SK-N-SH (cell line): ENCODE results near the gene FCAMR. TPM values are rescaled to one million over a fixed set of nuclear protein-coding genes. Genes with fewer than 3 reads are reported as not detected.

Experiments used
- CTCF ChIA-PET: fragments of 300-600, 350-600 bp; formaldehyde crosslinking; extraction: SDS; loops from one replicate; lab custom pipeline; 2021; lab: Yijun Ruan, JAX
- POLR2A ChIA-PET: fragments of 350-600 bp; sonication (Branson Sonifier 250); formaldehyde crosslinking; extraction: SDS; loops from one replicate; lab custom pipeline; 2020; ENCODE audit warnings: antibody characterized with exemption, inconsistent platforms; lab: Yijun Ruan, JAX
- DNase-seq: peaks from one replicate; pipeline ENCODE4 v3.0.0; 2012
- H2AFZ ChIP-seq: fragments of 200-600 bp; sonication (generic); 2 replicates; pipeline ENCODE4 v1.8.1; 2016; ENCODE audit warnings: antibody characterized with exemption, mild to moderate bottlenecking, low read depth
- H3F3A ChIP-seq: fragments of 200-600 bp; sonication (generic); replicated peaks from 2 replicates; pipeline ENCODE3; 2016; ENCODE audit warnings: antibody characterized with exemption, mild to moderate bottlenecking; ENCODE audit not compliant: insufficient read depth
- H3K27ac ChIP-seq, 2 experiments: fragments of 200-500 bp in 1 of 2; fragments of 200-600 bp in 1 of 2; sonication (Bioruptor generic) in 1 of 2; sonication (generic), shearing (Covaris generic) in 1 of 2; 2 replicates each; pipeline versions ENCODE4 v1.5.1 to v1.6.1; 2014 to 2016; ENCODE audit warnings: low read depth in 2 of 2, inconsistent platforms in 1 of 2, low read length in 1 of 2, mild to moderate bottlenecking in 1 of 2, mixed read lengths in 1 of 2
- H3K27me3 ChIP-seq: fragments of 200-600 bp; sonication (generic), shearing (Covaris generic); 2 replicates; pipeline ENCODE4 v1.6.1; 2016; ENCODE audit warnings: mixed run types; ENCODE audit not compliant: insufficient read depth
- H3K36me3 ChIP-seq, 2 experiments: fragments of 200-500 bp in 1 of 2; fragments of 200-600 bp in 1 of 2; sonication (Bioruptor generic) in 1 of 2; sonication (generic) in 1 of 2; replicated peaks in 1 of 2; 2 replicates each; pipeline versions ENCODE3 to v1.5.1; 2014 to 2016; ENCODE audit warnings: low read length in 1 of 2, mild to moderate bottlenecking in 1 of 2; ENCODE audit not compliant: insufficient read depth in 2 of 2, control insufficient read depth in 1 of 2
- H3K4me1 ChIP-seq, 2 experiments: fragments of 200-500 bp in 1 of 2; fragments of 200-600 bp in 1 of 2; sonication (Bioruptor generic) in 1 of 2; sonication (generic), shearing (Covaris generic) in 1 of 2; 2 replicates each; pipeline versions ENCODE4 v1.5.1 to v1.6.1; 2014 to 2016; ENCODE audit warnings: low read depth in 1 of 2, low read length in 1 of 2, mixed run types in 1 of 2; ENCODE audit not compliant: insufficient read depth in 2 of 2, control insufficient read depth in 1 of 2
- H3K4me2 ChIP-seq: fragments of 200-600 bp; sonication (generic), shearing (Covaris generic); 2 replicates; pipeline ENCODE4 v1.6.1; 2017; ENCODE audit warnings: mixed run types
- H3K4me3 ChIP-seq, 2 experiments: fragments of 200-500 bp in 1 of 2; fragments of 200-600 bp in 1 of 2; sonication (Bioruptor generic) in 1 of 2; sonication (generic), shearing (Covaris generic) in 1 of 2; 2 replicates each; pipeline versions ENCODE4 v1.5.1 to v1.8.1; 2014 to 2016; ENCODE audit warnings: low read depth in 2 of 2, inconsistent platforms in 1 of 2, low read length in 1 of 2, mild to moderate bottlenecking in 1 of 2, mixed read lengths in 1 of 2, moderate library complexity in 1 of 2
- H3K79me2 ChIP-seq: fragments of 200-600 bp; sonication (generic); 2 replicates; pipeline ENCODE4 v1.8.1; 2017; ENCODE audit warnings: mild to moderate bottlenecking; ENCODE audit not compliant: insufficient read depth
- H3K9ac ChIP-seq: fragments of 200-600 bp; sonication (generic); 2 replicates; pipeline ENCODE4 v1.6.1; 2017; ENCODE audit warnings: mixed run types
- H3K9me2 ChIP-seq: fragments of 200-600 bp; sonication (generic); 2 replicates; pipeline ENCODE4 v1.6.1; 2017; ENCODE audit warnings: mixed run types
- H3K9me3 ChIP-seq: fragments of 200-600 bp; sonication (generic); 2 replicates; pipeline ENCODE4 v1.6.1; 2017; ENCODE audit warnings: mixed run types, mild to moderate bottlenecking, moderate library complexity
- H4K20me1 ChIP-seq: fragments of 200-600 bp; sonication (generic); 2 replicates; pipeline ENCODE4 v1.6.1; 2017; ENCODE audit warnings: mild to moderate bottlenecking, mixed run types; ENCODE audit not compliant: insufficient read depth
- CHD2 ChIP-seq: fragments of 150-350 bp; IDR thresholded peaks from 2 replicates; pipeline ENCODE4 v1.6.1; 2018; ENCODE audit warnings: low read length; ENCODE audit not compliant: partially characterized antibody
- CTCF ChIP-seq: fragments of 200-600 bp; sonication (generic); IDR thresholded peaks from 2 replicates; pipeline ENCODE4 v1.6.1; 2017; ENCODE audit warnings: antibody characterized with exemption, mild to moderate bottlenecking, moderate library complexity
- ELF1 ChIP-seq: IDR thresholded peaks from 2 replicates; pipeline ENCODE4 v1.4.0; 2012
- EP300 ChIP-seq, 2 experiments: IDR thresholded peaks; 2 replicates each; pipeline versions ENCODE4 v1.4.0 to v1.6.1; 2012; ENCODE audit warnings: borderline replicate concordance in 1 of 2, low read depth in 1 of 2, low read length in 1 of 2
- FOXJ3 ChIP-seq: sonication (generic); formaldehyde crosslinking; IDR thresholded peaks from 2 replicates; pipeline ENCODE4 v1.5.1; 2020; ENCODE audit warnings: mild to moderate bottlenecking, missing genetic modification reagents
- GABPA ChIP-seq: IDR thresholded peaks from 2 replicates; pipeline ENCODE4 v1.4.0; 2012; ENCODE audit warnings: low read depth, mild to moderate bottlenecking
- MAX ChIP-seq: IDR thresholded peaks from 2 replicates; pipeline ENCODE4 v1.4.0; 2012; ENCODE audit warnings: low read depth
- MXI1 ChIP-seq: IDR thresholded peaks from 2 replicates; pipeline ENCODE4 v1.6.1; 2012; ENCODE audit warnings: mild to moderate bottlenecking, low read depth, low read length, improper control_type of control experiment
- NFIC ChIP-seq: IDR thresholded peaks from 2 replicates; pipeline ENCODE4 v1.4.0; 2012; ENCODE audit warnings: borderline replicate concordance
- NRF1 ChIP-seq: IDR thresholded peaks from 2 replicates; pipeline ENCODE4 v1.6.1; 2012; ENCODE audit warnings: low read depth, mild to moderate bottlenecking, low read length
- PBX3 ChIP-seq: IDR thresholded peaks from 2 replicates; pipeline ENCODE4; 2012
- POLR2AphosphoS5 ChIP-seq: IDR thresholded peaks from 2 replicates; pipeline ENCODE4 v1.6.1; 2012; ENCODE audit warnings: low read depth, low read length
- RAD21 ChIP-seq: IDR thresholded peaks from 2 replicates; pipeline ENCODE4 v1.6.1; 2012; ENCODE audit warnings: mild to moderate bottlenecking, low read length
- RCOR1 ChIP-seq: fragments of 150-350 bp; IDR thresholded peaks from 2 replicates; pipeline ENCODE4 v1.6.1; 2017; ENCODE audit warnings: antibody characterized with exemption, low read length
- REST ChIP-seq: IDR thresholded peaks from 2 replicates; pipeline ENCODE4 v1.6.1; 2012; ENCODE audit warnings: mild to moderate bottlenecking, low read depth, low read length, moderate library complexity
- RFX5 ChIP-seq: IDR thresholded peaks from 2 replicates; pipeline ENCODE4 v1.6.1; 2012; ENCODE audit warnings: mild to moderate bottlenecking, improper control_type of control experiment, low read length
- RXRA ChIP-seq: IDR thresholded peaks from 2 replicates; pipeline ENCODE4 v1.4.0; 2012; ENCODE audit warnings: low read depth, mild to moderate bottlenecking, borderline replicate concordance
- SMC3 ChIP-seq: IDR thresholded peaks from 2 replicates; pipeline ENCODE4 v1.6.1; 2012; ENCODE audit warnings: low read depth, low read length, improper control_type of control experiment
- TAF1 ChIP-seq: IDR thresholded peaks from 2 replicates; pipeline ENCODE4 v1.6.1; 2012; ENCODE audit warnings: low read depth, mild to moderate bottlenecking, low read length, moderate library complexity, borderline replicate concordance
- TCF12 ChIP-seq: IDR thresholded peaks from 2 replicates; pipeline ENCODE4 v1.4.0; 2012
- TEAD4 ChIP-seq: IDR thresholded peaks from 2 replicates; pipeline ENCODE4 v1.4.0; 2012; ENCODE audit warnings: mild to moderate bottlenecking, borderline replicate concordance; ENCODE audit not compliant: insufficient read depth
- USF2 ChIP-seq: fragments of 150-350 bp; IDR thresholded peaks from 2 replicates; pipeline ENCODE4 v1.6.1; 2017; ENCODE audit warnings: antibody characterized with exemption, low read length, low read depth, borderline replicate concordance
- YY1 ChIP-seq: IDR thresholded peaks from 2 replicates; pipeline ENCODE4 v1.4.0; 2012; ENCODE audit warnings: low read depth, mild to moderate bottlenecking
- ZBTB33 ChIP-seq: IDR thresholded peaks from 2 replicates; pipeline ENCODE4 v1.4.0; 2012; ENCODE audit warnings: low read depth, borderline replicate concordance
- WGBS: methylation state at CpG from one replicate; pipeline ENCODE4 v1.1.6; 2017; ENCODE audit warnings: low lambda C conversion rate; 5-methylcytosine and 5-hydroxymethylcytosine counted together
- polyA plus RNA-seq, 3 experiments: library from polyadenylated mRNA; depleted of rRNA; stranded (reverse); fragments of >200 nt; gene quantifications; 2 replicates each; pipeline ENCODE4 v1.2.3, GENCODE V29; 2012

The FCAMR gene
- polyA plus RNA-seq, 1 of the 3 experiments (the other 2 are of a cell fraction) = not detected

GRCh38 chr1:207007352-207008033, 37.2 kb upstream of the FCAMR start:
- WGBS = 15% methylated on average over 3 of the region's 5 CpGs
- H3K27ac ChIP-seq = peak overlapping the region; percentile 33 to 72; a peak in 3 of 4 replicates
- H3K4me2 ChIP-seq = no peak overlapping the region; the same call in 1 of the 2 replicates
- H4K20me1 ChIP-seq = no peaks in the 10 kb centered on the region
- CTCF ChIA-PET = interaction anchor here (2.0 kb wide), 1 partner anchor 492 kb away, joined by 4 read pairs; no protein-coding TSS in a partner anchor
- H2AFZ ChIP-seq = peak overlapping the region; percentile 2; the same call in 1 of the 2 replicates
- H3F3A ChIP-seq = no peaks in the 10 kb centered on the region
- no peak overlapping the region for H3K9ac ChIP-seq
- no peaks in the 10 kb centered on the region for H3K36me3 ChIP-seq
- DNase-seq = no peak
- no peaks in the 10 kb centered on the region for H3K9me2 ChIP-seq
- peaks cover 6 to 10% of the 10 kb centered on the region in 2 experiments; a peak in 2 of 4 replicates for H3K4me1 ChIP-seq
- no peaks in the 10 kb centered on the region for H3K27me3 ChIP-seq
- H3K9me3 ChIP-seq = no peaks in the 10 kb centered on the region
- H3K79me2 ChIP-seq = no peaks in the 10 kb centered on the region
- POLR2A ChIA-PET = no interaction called here
- H3K4me3 ChIP-seq = no peak overlapping the region
- TF ChIP-seq RXRA = peak; percentile 29; the same call in 1 of the 2 replicates
- peak; percentile 97 for TF ChIP-seq TCF12
- TF ChIP-seq REST = no peak
- no peak for TF ChIP-seq SMC3
- TF ChIP-seq CHD2 = no peak
- TF ChIP-seq NRF1 = no peak
- no peak for TF ChIP-seq CTCF
- TF ChIP-seq TEAD4 = peak; percentile 97
- TF ChIP-seq MXI1 = no peak
- no peak for TF ChIP-seq RAD21
- TF ChIP-seq EP300 (IDR thresholded peaks at IDR 0.05; ENCODE audit: borderline replicate concordance in 1 of 2, low read depth in 1 of 2, low read length in 1 of 2) = peak; percentile 29 to 87; a peak in 1 of 4 replicates
- TF ChIP-seq FOXJ3 (CRISPR knock-in tag) = no peak
- no peak for TF ChIP-seq YY1
- no peak for TF ChIP-seq ELF1
- no peak; the same call in 1 of the 2 replicates for TF ChIP-seq TAF1
- TF ChIP-seq NFIC = peak; percentile 96
- peak; percentile 49; the same call in 1 of the 2 replicates for TF ChIP-seq MAX
- TF ChIP-seq GABPA = 0 out of 2 replicates have a peak, but pooled peaks have one; percentile 24
- peak; percentile 86 for TF ChIP-seq PBX3
- no peak for TF ChIP-seq USF2
- no peak for TF ChIP-seq RCOR1
- TF ChIP-seq POLR2AphosphoS5 = peak; percentile 64; the same call in 1 of the 2 replicates
- TF ChIP-seq RFX5 = no peak
- no peak for TF ChIP-seq ZBTB33
